ENCODE data around the gene FAM3A. TPM values are rescaled to one million over a fixed set of nuclear protein-coding genes. Genes with fewer than 3 reads are reported as not detected.

FAM3A gene
- total RNA-seq, 1 experiment from 2014 or later, result 25.0 TPM

DNA sequence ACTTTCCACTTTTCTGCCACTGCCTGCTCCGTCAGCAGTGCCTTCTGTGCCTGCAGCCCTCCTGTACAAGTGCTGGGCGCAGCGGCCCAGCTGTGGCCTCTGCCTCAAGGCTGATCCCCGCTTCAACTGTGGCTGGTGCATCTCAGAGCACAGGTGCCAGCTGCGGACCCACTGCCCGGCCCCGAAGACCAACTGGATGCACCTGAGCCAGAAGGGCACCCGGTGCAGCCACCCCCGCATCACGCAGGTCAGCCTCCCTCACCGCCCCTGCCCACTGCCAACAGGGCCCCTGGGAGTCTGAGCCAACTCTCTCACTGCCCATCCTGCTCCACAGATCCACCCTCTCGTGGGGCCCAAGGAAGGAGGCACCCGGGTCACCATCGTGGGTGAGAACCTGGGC lies 50.4 kb downstream of the FAM3A start:
- H3K27me3 Mint-ChIP-seq (ENCODE audit: low read depth), result no peaks in the 10 kb centered on the region
- no peak for TF ChIP-seq ZNF425 (CRISPR knock-in tag; conservative IDR thresholded peaks at IDR 0.05)
- TF ChIP-seq ZNF232 (CRISPR knock-in tag; IDR thresholded peaks at IDR 0.05), result no peak
- no peak for TF ChIP-seq ZNF416 (CRISPR knock-in tag; IDR thresholded peaks at IDR 0.05)
- TF ChIP-seq NR1H2 (CRISPR knock-in tag; IDR thresholded peaks at IDR 0.05), result no peak
- no peak for TF ChIP-seq GABPB1 (CRISPR knock-in tag; IDR thresholded peaks at IDR 0.05)
- TF ChIP-seq FOXJ3 (CRISPR knock-in tag; IDR thresholded peaks at IDR 0.05; ENCODE audit: borderline replicate concordance), result no peak
- no peak for TF ChIP-seq HMGA2 (CRISPR knock-in tag; IDR thresholded peaks at IDR 0.05)
- no peak for TF ChIP-seq TCF7 (CRISPR knock-in tag; IDR thresholded peaks at IDR 0.05; ENCODE audit: low read depth)
- TF ChIP-seq NFYB (CRISPR knock-in tag; conservative IDR thresholded peaks at IDR 0.05; ENCODE audit: low read depth), result no peak
- TF ChIP-seq, protein P1, sequence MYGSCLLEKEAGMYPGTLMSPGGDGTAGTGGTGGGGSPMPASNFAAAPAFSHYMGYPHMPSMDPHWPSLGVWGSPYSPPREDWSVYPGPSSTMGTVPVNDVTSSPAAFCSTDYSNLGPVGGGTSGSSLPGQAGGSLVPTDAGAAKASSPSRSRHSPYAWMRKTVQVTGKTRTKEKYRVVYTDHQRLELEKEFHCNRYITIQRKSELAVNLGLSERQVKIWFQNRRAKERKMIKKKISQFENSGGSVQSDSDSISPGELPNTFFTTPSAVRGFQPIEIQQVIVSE (CRISPR knock-in tag; IDR thresholded peaks at IDR 0.05; ENCODE audit: borderline replicate concordance), result no peak
- no peak for TF ChIP-seq SP1 (CRISPR knock-in tag; conservative IDR thresholded peaks at IDR 0.05)
- no peak for TF ChIP-seq ZNF317 (CRISPR knock-in tag; IDR thresholded peaks at IDR 0.05; ENCODE audit: borderline replicate concordance, low read depth)
- TF ChIP-seq E2F4 (CRISPR knock-in tag; IDR thresholded peaks at IDR 0.05; ENCODE audit: borderline replicate concordance, low read depth), result no peak
- no peak for TF ChIP-seq IRF1 (CRISPR knock-in tag; IDR thresholded peaks at IDR 0.05)
- TF ChIP-seq KAT7 (CRISPR knock-in tag; IDR thresholded peaks at IDR 0.05; ENCODE audit: borderline replicate concordance), result no peak
- no peak for TF ChIP-seq ZNF219 (CRISPR knock-in tag; IDR thresholded peaks at IDR 0.05; ENCODE audit: borderline replicate concordance)
- no peak for TF ChIP-seq STAT6 (CRISPR knock-in tag; conservative IDR thresholded peaks at IDR 0.05; ENCODE audit: low read depth)
- no peak for TF ChIP-seq CREB1 (CRISPR knock-in tag; IDR thresholded peaks at IDR 0.05)

DNA sequence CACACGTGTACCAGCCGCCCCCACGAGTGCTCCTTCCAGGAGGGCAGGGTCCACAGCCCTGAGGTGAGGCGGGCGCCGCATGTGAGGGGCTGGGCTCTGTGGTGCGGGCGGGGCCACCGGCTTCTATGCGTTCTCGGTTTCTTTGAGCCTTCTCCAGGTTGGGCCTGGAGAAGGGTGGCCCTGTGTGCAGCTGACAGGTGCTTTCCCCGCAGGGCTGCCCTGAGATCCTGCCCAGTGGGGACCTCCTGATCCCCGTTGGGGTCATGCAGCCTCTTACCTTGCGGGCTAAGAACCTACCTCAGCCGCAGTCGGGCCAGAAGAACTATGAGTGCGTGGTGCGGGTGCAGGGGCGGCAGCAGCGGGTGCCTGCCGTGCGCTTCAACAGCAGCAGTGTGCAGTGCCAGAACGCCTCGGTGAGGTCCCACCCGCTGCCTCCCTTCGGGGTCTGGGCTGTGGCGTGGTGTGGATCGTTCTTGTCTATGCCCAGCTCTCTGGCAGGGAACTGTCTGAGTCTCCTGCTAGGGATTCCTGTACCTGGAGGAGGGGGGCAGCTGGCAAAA lies 51.1 kb downstream of the FAM3A start:
- H3K27me3 Mint-ChIP-seq (ENCODE audit: low read depth), result no peaks in the 10 kb centered on the region
- ChIA-PET POLR2A (no interaction called here), CTCF (no interaction called here)
- DNase-seq (ENCODE audit: low spot score) (no peak), ATAC-seq (no peak)
- H3K9me3 Mint-ChIP-seq, result no peaks in the 10 kb centered on the region
- no peaks in the 10 kb centered on the region for H3K36me3 Mint-ChIP-seq
- H3K4me3 Mint-ChIP-seq, result no peak overlapping the region
- no peaks in the 10 kb centered on the region for H3K4me1 Mint-ChIP-seq
- no peak overlapping the region for H3K27ac Mint-ChIP-seq
- no peak for TF ChIP-seq AR (CRISPR knock-in tag; IDR thresholded peaks at IDR 0.05)
- TF ChIP-seq ZNF425 (CRISPR knock-in tag; conservative IDR thresholded peaks at IDR 0.05), result no peak
- TF ChIP-seq JUN (CRISPR knock-in tag; IDR thresholded peaks at IDR 0.05), result no peak
- TF ChIP-seq, protein P1 (CRISPR knock-in tag; IDR thresholded peaks at IDR 0.05; ENCODE audit: borderline replicate concordance), result no peak

More for the DNA sequence above, 50.4 kb downstream of the FAM3A start:
- H3K27ac Mint-ChIP-seq, result no peak overlapping the region
- ChIA-PET POLR2A (no interaction called here), CTCF (no interaction called here)
- H3K36me3 Mint-ChIP-seq, result 0 out of 2 replicates have a peak, but pooled peaks cover 2% of the 10 kb centered on the region
- DNase-seq (ENCODE audit: low spot score), result no peak
- no peaks in the 10 kb centered on the region for H3K4me1 Mint-ChIP-seq
- H3K4me3 Mint-ChIP-seq, result no peak overlapping the region
- ATAC-seq, result no peak
- no peaks in the 10 kb centered on the region for H3K9me3 Mint-ChIP-seq
